MCF 10A (cell line): ENCODE measurements around the gene SMYD1. TPM values are rescaled to one million over a fixed set of nuclear protein-coding genes. Genes with fewer than 3 reads are reported as not detected.

ENCODE experiments used
- BruUV-seq: library from RNA; stranded (reverse); fragments of 400-500 nt; replicated peaks from 2 replicates; lab custom pipeline; 2021; lab: Mats Ljungman, UMichigan
- CTCF ChIA-PET: fragments of 300-600 bp; sonication (Branson Sonifier 250); formaldehyde crosslinking; extraction: SDS; loops from one replicate; lab custom pipeline; 2021; ENCODE audit warnings: antibody characterized with exemption, inconsistent platforms; lab: Yijun Ruan, JAX
- POLR2A ChIA-PET: fragments of 300-600, 350-650 bp; sonication (Branson Sonifier 250); formaldehyde crosslinking; extraction: SDS; loops from one replicate; lab custom pipeline; 2020; ENCODE audit warnings: antibody characterized with exemption, inconsistent platforms; lab: Yijun Ruan, JAX
- DNase-seq: peaks from one replicate; pipeline ENCODE4 v3.0.0-alpha.2; 2018; ENCODE audit not compliant: unreplicated experiment
- H3K27ac Mint-ChIP-seq: one replicate; pipeline ENCODE4 v1.8.0; 2022; ENCODE audit warnings: mild to moderate bottlenecking, low read depth, mixed read lengths; ENCODE audit not compliant: unreplicated experiment
- H3K27me3 Mint-ChIP-seq: one replicate; pipeline ENCODE4 v1.8.0; 2022; ENCODE audit warnings: mixed read lengths; ENCODE audit not compliant: insufficient read depth, unreplicated experiment
- H3K36me3 Mint-ChIP-seq: one replicate; pipeline ENCODE4 v1.8.0; 2022; ENCODE audit warnings: mild to moderate bottlenecking, moderate library complexity, mixed read lengths; ENCODE audit not compliant: insufficient read depth, unreplicated experiment
- H3K4me1 Mint-ChIP-seq: one replicate; pipeline ENCODE4 v1.8.0; 2022; ENCODE audit warnings: mixed read lengths; ENCODE audit not compliant: insufficient read depth, unreplicated experiment
- H3K4me3 Mint-ChIP-seq: one replicate; pipeline ENCODE4 v1.8.0; 2022; ENCODE audit warnings: mild to moderate bottlenecking, moderate library complexity, mixed read lengths; ENCODE audit not compliant: unreplicated experiment
- H3K9me3 Mint-ChIP-seq: one replicate; pipeline ENCODE4 v1.8.0; 2022; ENCODE audit warnings: mixed read lengths; ENCODE audit not compliant: unreplicated experiment
- CTCF ChIP-seq: fragments of 200-600 bp; IDR thresholded peaks from one replicate; pipeline ENCODE4 v1.8.0; 2022; ENCODE audit warnings: antibody characterized with exemption, mild to moderate bottlenecking; ENCODE audit not compliant: unreplicated experiment
- intact Hi-C: fragments of 100-400 bp; cut with micrococcal nuclease; formaldehyde crosslinking; loops from 2 replicates; pipeline ENCODE4 v1.14.1; 2022
- total RNA-seq: library from RNA; stranded (reverse); gene quantifications from 2 replicates; pipeline ENCODE4 v1.2.3, GENCODE V29; 2022

Gene SMYD1
- total RNA-seq, 1 experiment from 2014 or later, result not detected

- intact Hi-C loops, result no loop called here
- no peaks in the 10 kb centered on the region for H3K9me3 Mint-ChIP-seq
- no peaks in the 10 kb centered on the region for H3K36me3 Mint-ChIP-seq
- H3K4me1 Mint-ChIP-seq, result no peaks in the 10 kb centered on the region
- peaks cover 31% of the 10 kb centered on the region for H3K27me3 Mint-ChIP-seq
- no peak overlapping the region for H3K4me3 Mint-ChIP-seq
- no TSS peak for BruUV-seq
- no peak for TF ChIP-seq CTCF
- POLR2A ChIA-PET, result no interaction called here
- no peak for DNase-seq
- H3K27ac Mint-ChIP-seq, result no peak overlapping the region
- CTCF ChIA-PET, result no interaction called here
These were observed 66.2 kb downstream of the SMYD1 start for GRCh38 chr2:88133875-88134274.

GRCh38 chr2:88136817-88137216, 69.2 kb downstream of the SMYD1 start:
- CTCF ChIA-PET, result interaction anchor here (1.6 to 2.2 kb wide), 2 partner anchors 21 to 76 kb away, joined by 5 to 10 read pairs; no protein-coding TSS in a partner anchor

GRCh38 chr2:88137833-88138232, 70.2 kb downstream of the SMYD1 start:
- intact Hi-C loops, result no loop called here
- ChIA-PET CTCF (interaction anchor here (0.6 kb wide), 1 partner anchor 48 kb away, joined by 3 read pairs; no protein-coding TSS in a partner anchor), POLR2A (no interaction called here)
- no peak for TF ChIP-seq CTCF
- Mint-ChIP-seq H3K4me3 (no peak overlapping the region), H3K36me3 (no peaks in the 10 kb centered on the region), H3K9me3 (no peaks in the 10 kb centered on the region), H3K27ac (no peak overlapping the region), H3K4me1 (no peaks in the 10 kb centered on the region), H3K27me3 (peaks cover 66% of the 10 kb centered on the region)
- BruUV-seq, result no TSS peak
- no peak for DNase-seq

More at GRCh38 chr2:88136817-88137216, 69.2 kb downstream of the SMYD1 start:
- intact Hi-C loops, result no loop called here
- Mint-ChIP-seq H3K4me3 (no peak overlapping the region), H3K27me3 (peaks cover 57% of the 10 kb centered on the region), H3K9me3 (no peaks in the 10 kb centered on the region), H3K36me3 (no peaks in the 10 kb centered on the region), H3K27ac (no peak overlapping the region), H3K4me1 (no peaks in the 10 kb centered on the region)
- no peak for DNase-seq
- TF ChIP-seq CTCF, result no peak
- BruUV-seq, result no TSS peak
- POLR2A ChIA-PET, result no interaction called here

- Mint-ChIP-seq H3K4me3 (no peak overlapping the region), H3K4me1 (no peaks in the 10 kb centered on the region), H3K27ac (no peak overlapping the region), H3K9me3 (no peaks in the 10 kb centered on the region), H3K27me3 (peaks cover 80% of the 10 kb centered on the region), H3K36me3 (no peaks in the 10 kb centered on the region)
- ChIA-PET CTCF (interaction anchor here (1.1 kb wide), 1 partner anchor 79 kb away, joined by 5 read pairs; no protein-coding TSS in a partner anchor), POLR2A (no interaction called here)
- no TSS peak for BruUV-seq
- intact Hi-C loops, result no loop called here
- TF ChIP-seq CTCF, result no peak
- DNase-seq, result no peak
These were observed 71.6 kb downstream of the SMYD1 start for GRCh38 chr2:88139203-88139702.
